HEK293 (cell line): ENCODE results near the gene ERCC6L.

Experiments
- CTCF ChIA-PET: fragments of 350-600 bp; formaldehyde crosslinking; extraction: SDS; loops from one replicate; lab custom pipeline; 2021; ENCODE audit warnings: antibody characterized with exemption; lab: Yijun Ruan, JAX
- POLR2A ChIA-PET: fragments of 300-600 bp; formaldehyde crosslinking; extraction: SDS; loops from one replicate; lab custom pipeline; 2020; ENCODE audit warnings: antibody characterized with exemption, inconsistent platforms; lab: Yijun Ruan, JAX
- H3K27ac ChIP-seq: fragments of 200-500 bp; sonication (Bioruptor generic); 2 replicates; pipeline ENCODE4 v1.5.1; 2014; ENCODE audit warnings: low read depth, low read length, control low read depth, inconsistent platforms; ENCODE audit errors: extremely low read depth
- H3K36me3 ChIP-seq, 2 experiments: fragments of 200-500 bp in 1 of 2; sonication (Bioruptor generic) in 1 of 2; 1 replicate in 1 of 2; 2 replicates in 1 of 2; pipeline ENCODE4 v1.5.1; 2014 to 2017; ENCODE audit warnings: inconsistent platforms in 2 of 2, low read length in 2 of 2; ENCODE audit not compliant: control insufficient read depth in 2 of 2, insufficient read depth in 1 of 2
- H3K4me1 ChIP-seq: fragments of 200-500 bp; sonication (Bioruptor generic); 2 replicates; pipeline ENCODE4 v1.5.1; 2014; ENCODE audit warnings: mild to moderate bottlenecking, low read length, inconsistent platforms; ENCODE audit not compliant: control insufficient read depth, insufficient read depth
- H3K4me3 ChIP-seq: 2 replicates; pipeline ENCODE4 v1.5.1; 2011; ENCODE audit warnings: low read depth, mild to moderate bottlenecking, control low read depth, low read length, moderate library complexity
- H3K9me3 ChIP-seq: fragments of 200-500 bp; sonication (Bioruptor generic); 2 replicates; pipeline ENCODE4 v1.5.1; 2014; ENCODE audit warnings: low read depth, low read length, inconsistent platforms; ENCODE audit not compliant: control insufficient read depth, insufficient read depth
- EGR2 ChIP-seq: fragments of 450-650 bp; formaldehyde crosslinking; IDR thresholded peaks from 2 replicates; pipeline ENCODE4 v1.5.1; 2016; ENCODE audit warnings: low read depth, missing biosample characterization, missing genetic modification characterization
- FEZF1 ChIP-seq: fragments of 450-650 bp; formaldehyde crosslinking; IDR thresholded peaks from 2 replicates; pipeline ENCODE4 v1.5.1; 2016; ENCODE audit warnings: missing biosample characterization, missing genetic modification characterization
- KLF16 ChIP-seq: fragments of 450-650 bp; formaldehyde crosslinking; IDR thresholded peaks from 2 replicates; pipeline ENCODE4 v1.5.1; 2017; ENCODE audit warnings: missing biosample characterization, missing genetic modification characterization
- OSR2 ChIP-seq: fragments of 450-650 bp; formaldehyde crosslinking; IDR thresholded peaks from 2 replicates; pipeline ENCODE4 v1.5.1; 2016; ENCODE audit warnings: missing biosample characterization, missing genetic modification characterization
- ZBTB17 ChIP-seq: fragments of 450-650 bp; formaldehyde crosslinking; IDR thresholded peaks from 2 replicates; pipeline ENCODE4 v1.5.1; 2016; ENCODE audit warnings: missing biosample characterization, missing genetic modification characterization
- ZBTB8A ChIP-seq: fragments of 450-650 bp; formaldehyde crosslinking; IDR thresholded peaks from 2 replicates; pipeline ENCODE4 v1.5.1; 2016; ENCODE audit warnings: missing biosample characterization, missing genetic modification characterization
- ZFHX2 ChIP-seq: fragments of 450-650 bp; formaldehyde crosslinking; conservative IDR thresholded peaks from 2 replicates; pipeline ENCODE4 v1.5.1; 2016; ENCODE audit warnings: missing biosample characterization, missing genetic modification characterization
- ZNF112 ChIP-seq: fragments of 450-650 bp; formaldehyde crosslinking; IDR thresholded peaks from 2 replicates; pipeline ENCODE4 v1.5.0; 2017; ENCODE audit warnings: missing biosample characterization, missing genetic modification characterization
- ZNF16 ChIP-seq: fragments of 450-650 bp; formaldehyde crosslinking; IDR thresholded peaks from 2 replicates; pipeline ENCODE4 v1.5.1; 2016; ENCODE audit warnings: low read depth, missing biosample characterization, missing genetic modification characterization
- ZNF184 ChIP-seq: fragments of 450-650 bp; IDR thresholded peaks from 2 replicates; pipeline ENCODE4 v1.5.1; 2018; ENCODE audit warnings: missing biosample characterization, mild to moderate bottlenecking, missing genetic modification characterization
- ZNF311 ChIP-seq: fragments of 450-650 bp; formaldehyde crosslinking; IDR thresholded peaks from 2 replicates; pipeline ENCODE4 v1.5.1; 2017; ENCODE audit warnings: missing biosample characterization, missing genetic modification characterization, borderline replicate concordance
- ZNF404 ChIP-seq: fragments of 450-650 bp; formaldehyde crosslinking; IDR thresholded peaks from 2 replicates; pipeline ENCODE4 v1.5.1; 2017; ENCODE audit warnings: missing biosample characterization, missing genetic modification characterization
- ZNF501 ChIP-seq: fragments of 450-650 bp; formaldehyde crosslinking; IDR thresholded peaks from 2 replicates; pipeline ENCODE4 v1.5.1; 2016; ENCODE audit warnings: missing biosample characterization, missing genetic modification characterization
- ZNF514 ChIP-seq: fragments of 450-650 bp; formaldehyde crosslinking; IDR thresholded peaks from 2 replicates; pipeline ENCODE4 v1.5.1; 2016; ENCODE audit warnings: missing biosample characterization, missing genetic modification characterization
- ZNF555 ChIP-seq: fragments of 450-650 bp; formaldehyde crosslinking; conservative IDR thresholded peaks from 2 replicates; pipeline ENCODE4 v1.5.1; 2017; ENCODE audit warnings: missing biosample characterization, mild to moderate bottlenecking, missing genetic modification characterization, inconsistent platforms
- ZNF558 ChIP-seq: fragments of 450-650 bp; formaldehyde crosslinking; IDR thresholded peaks from 2 replicates; pipeline ENCODE4 v1.5.1; 2016; ENCODE audit warnings: missing biosample characterization, missing genetic modification characterization
- ZNF626 ChIP-seq: fragments of 450-650 bp; sonication (Bioruptor Pico); formaldehyde crosslinking; IDR thresholded peaks from 2 replicates; pipeline ENCODE4 v1.5.1; 2018; ENCODE audit warnings: missing biosample characterization, missing genetic modification characterization, inconsistent platforms
- ZNF629 ChIP-seq: fragments of 450-650 bp; formaldehyde crosslinking; IDR thresholded peaks from 2 replicates; pipeline ENCODE4 v1.5.1; 2017; ENCODE audit warnings: missing biosample characterization, missing genetic modification characterization
- ZNF645 ChIP-seq: fragments of 450-650 bp; formaldehyde crosslinking; IDR thresholded peaks from 2 replicates; pipeline ENCODE4; 2016; ENCODE audit warnings: missing biosample characterization, missing genetic modification characterization
- ZNF747 ChIP-seq: fragments of 450-650 bp; formaldehyde crosslinking; IDR thresholded peaks from 2 replicates; pipeline ENCODE4 v1.5.1; 2016; ENCODE audit warnings: missing biosample characterization, missing genetic modification characterization
- ZSCAN23 ChIP-seq: fragments of 450-650 bp; formaldehyde crosslinking; IDR thresholded peaks from 2 replicates; pipeline ENCODE4 v1.5.1; 2016; ENCODE audit warnings: missing biosample characterization, missing genetic modification characterization
- ZSCAN4 ChIP-seq: fragments of 450-650 bp; formaldehyde crosslinking; IDR thresholded peaks from 2 replicates; pipeline ENCODE4 v1.5.1; 2017; ENCODE audit warnings: missing biosample characterization, missing genetic modification characterization
- ZXDB ChIP-seq: fragments of 450-650 bp; formaldehyde crosslinking; IDR thresholded peaks from 2 replicates; pipeline ENCODE4 v1.5.1; 2016; ENCODE audit warnings: missing biosample characterization, missing genetic modification characterization
- TF ChIP-seq, protein P1 (sequence below): fragments of 450-650 bp; formaldehyde crosslinking; IDR thresholded peaks from 2 replicates; pipeline ENCODE4 v1.5.1; 2016; ENCODE audit warnings: missing biosample characterization, missing genetic modification characterization, low read depth

The ERCC6L gene

DNA sequence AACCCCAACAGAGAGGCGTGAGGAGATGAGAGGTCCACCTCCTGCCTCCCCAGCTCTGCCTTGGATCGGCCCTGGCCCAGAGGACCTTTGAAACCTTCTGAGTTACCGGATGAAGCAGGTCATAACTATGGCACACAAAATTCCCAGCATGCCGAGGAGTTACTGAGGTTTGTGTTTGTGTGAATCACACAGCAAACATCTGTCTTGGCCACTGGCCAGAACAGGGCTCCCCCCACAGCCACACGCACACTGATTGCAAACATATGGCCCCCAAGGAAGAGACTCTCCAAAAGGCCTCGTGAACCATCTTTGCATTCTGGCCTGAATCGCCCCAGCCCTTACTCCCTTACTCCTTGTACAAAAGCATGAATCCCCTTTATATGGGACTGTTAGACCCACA is 19.3 kb upstream of the ERCC6L start (continued):
- TF ChIP-seq ZSCAN4 (tag by site-specific recombination) (no peak), ZNF629 (tag by site-specific recombination) (peak; percentile 50), ZNF645 (no peak), ZNF555 (tag by site-specific recombination) (no peak), ZNF558 (tag by site-specific recombination) (no peak), ZNF404 (tag by site-specific recombination) (no peak), ZNF501 (tag by site-specific recombination) (no peak), OSR2 (tag by site-specific recombination) (no peak), ZNF184 (tag by site-specific recombination) (peak; percentile 79; the same call in 1 of the 2 replicates), KLF16 (tag by site-specific recombination) (no peak), ZNF16 (tag by site-specific recombination) (no peak), ZNF514 (tag by site-specific recombination) (no peak), ZNF626 (tag by site-specific recombination) (no peak), ZNF311 (tag by site-specific recombination) (no peak), ZSCAN23 (tag by site-specific recombination) (no peak), ZBTB17 (tag by site-specific recombination) (no peak), ZBTB8A (tag by site-specific recombination) (no peak), ZNF112 (no peak)
- TF ChIP-seq, protein P1, sequence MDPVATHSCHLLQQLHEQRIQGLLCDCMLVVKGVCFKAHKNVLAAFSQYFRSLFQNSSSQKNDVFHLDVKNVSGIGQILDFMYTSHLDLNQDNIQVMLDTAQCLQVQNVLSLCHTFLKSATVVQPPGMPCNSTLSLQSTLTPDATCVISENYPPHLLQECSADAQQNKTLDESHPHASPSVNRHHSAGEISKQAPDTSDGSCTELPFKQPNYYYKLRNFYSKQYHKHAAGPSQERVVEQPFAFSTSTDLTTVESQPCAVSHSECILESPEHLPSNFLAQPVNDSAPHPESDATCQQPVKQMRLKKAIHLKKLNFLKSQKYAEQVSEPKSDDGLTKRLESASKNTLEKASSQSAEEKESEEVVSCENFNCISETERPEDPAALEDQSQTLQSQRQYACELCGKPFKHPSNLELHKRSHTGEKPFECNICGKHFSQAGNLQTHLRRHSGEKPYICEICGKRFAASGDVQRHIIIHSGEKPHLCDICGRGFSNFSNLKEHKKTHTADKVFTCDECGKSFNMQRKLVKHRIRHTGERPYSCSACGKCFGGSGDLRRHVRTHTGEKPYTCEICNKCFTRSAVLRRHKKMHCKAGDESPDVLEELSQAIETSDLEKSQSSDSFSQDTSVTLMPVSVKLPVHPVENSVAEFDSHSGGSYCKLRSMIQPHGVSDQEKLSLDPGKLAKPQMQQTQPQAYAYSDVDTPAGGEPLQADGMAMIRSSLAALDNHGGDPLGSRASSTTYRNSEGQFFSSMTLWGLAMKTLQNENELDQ (tag by site-specific recombination): no peak

DNA sequence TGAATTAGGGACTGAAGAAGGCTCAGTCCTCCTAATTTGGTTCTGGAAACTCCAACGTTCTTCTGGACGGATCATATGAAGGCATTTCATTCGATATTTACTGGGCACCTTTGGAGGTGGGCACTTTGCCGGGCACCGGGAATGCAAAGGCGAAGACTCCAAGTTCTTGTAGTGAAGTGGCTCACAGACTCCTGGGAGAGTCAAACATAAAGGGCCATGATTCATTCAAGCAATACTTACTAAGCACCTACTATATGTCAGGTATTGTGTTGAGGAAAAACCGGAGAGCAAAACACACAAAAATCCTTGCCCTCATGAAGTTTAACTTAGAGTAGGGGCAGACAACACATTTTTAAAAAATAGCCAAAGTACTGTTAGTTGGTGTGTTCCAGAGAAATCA is 17.0 kb upstream of the ERCC6L start:
- Histone ChIP-seq H3K4me1 (no peaks in the 10 kb centered on the region), H3K9me3 (no peaks in the 10 kb centered on the region), H3K27ac (no peak overlapping the region), H3K4me3 (no peak overlapping the region), H3K36me3 (no peaks in the 10 kb centered on the region)
- TF ChIP-seq FEZF1 (tag by site-specific recombination): no peak
- no peak for TF ChIP-seq ZXDB
- no peak for TF ChIP-seq ZNF501 (tag by site-specific recombination)
- ChIA-PET POLR2A (interaction anchor here (3.1 kb wide), 1 partner anchor 21 kb away, joined by 23 read pairs; the partner anchor contains the start of gene RPS4X), CTCF (interaction anchor here (2.7 kb wide), 1 partner anchor 11 kb away, joined by 14 read pairs; no protein-coding TSS in a partner anchor)

- H3K9me3 ChIP-seq: no peaks in the 10 kb centered on the region
- no peak overlapping the region for H3K27ac ChIP-seq
- no peaks in the 10 kb centered on the region for H3K4me1 ChIP-seq
- POLR2A ChIA-PET: interaction anchor here (3.1 kb wide), 1 partner anchor 21 kb away, joined by 23 read pairs; the partner anchor contains the start of gene RPS4X
- peak; percentile 56; the same call in 1 of the 2 replicates for TF ChIP-seq EGR2 (tag by site-specific recombination)
- TF ChIP-seq ZNF747 (tag by site-specific recombination): no peak
- TF ChIP-seq ZFHX2 (tag by site-specific recombination): peak; percentile 45
- TF ChIP-seq, all 188 proteins: peak for 2
- Histone ChIP-seq H3K4me3 (no peak overlapping the region), H3K36me3 (no peaks in the 10 kb centered on the region)
- CTCF ChIA-PET: interaction anchor here (1.5 to 3.1 kb wide), 2 partner anchors 11 to 13 kb away, joined by 3 to 27 read pairs; no protein-coding TSS in a partner anchor
These were observed 16.6 kb upstream of the ERCC6L start for GRCh38 chrX:72255445-72255844.
